Transverse colon (tissue), 4 donors: Measurements from ENCODE around the gene CCL16. TPM values are rescaled to one million over a fixed set of nuclear protein-coding genes. Genes with fewer than 3 reads are reported as not detected.

Experiments
- DNase-seq: peaks from one replicate; pipeline ENCODE4 v3.0.0-alpha.2; 2019
- H3K27ac ChIP-seq, 4 donors: fragments of 200-600 bp; sonication (generic); 2 replicates each; pipeline ENCODE4 v1.5.1; 2016 to 2018; ENCODE audit warnings: inconsistent platforms in 4 of 4
- H3K27me3 ChIP-seq: fragments of 200-600 bp; sonication (generic); 2 replicates; pipeline ENCODE4 v1.5.1; 2017; ENCODE audit warnings: inconsistent platforms
- H3K36me3 ChIP-seq, 4 donors: fragments of 200-600 bp; sonication (generic); 2 replicates each; pipeline ENCODE4 v1.5.1; 2017 to 2019; ENCODE audit warnings: inconsistent platforms in 4 of 4
- H3K4me1 ChIP-seq, 4 donors: fragments of 200-600 bp; sonication (generic); 2 replicates each; pipeline ENCODE4 v1.5.1; 2017 to 2020; ENCODE audit warnings: inconsistent platforms in 4 of 4
- H3K4me3 ChIP-seq, 4 donors: fragments of 200-600 bp; sonication (generic); 1 replicate in 1 of 4; 2 replicates in 3 of 4; pipeline versions ENCODE4 v1.5.1 to v1.6.1; 2017 to 2019; ENCODE audit warnings: inconsistent platforms in 4 of 4
- H3K9me3 ChIP-seq, 2 donors: fragments of 200-600 bp; sonication (generic); 2 replicates each; pipeline ENCODE4 v1.5.1; 2017 to 2019; ENCODE audit warnings: inconsistent platforms in 2 of 2
- EP300 ChIP-seq: sonication (generic); formaldehyde crosslinking; IDR thresholded peaks from one replicate; pipeline ENCODE4 v1.6.1; 2017; ENCODE audit warnings: antibody characterized with exemption, low read depth
- POLR2A ChIP-seq: fragments of 450-650 bp; IDR thresholded peaks from one replicate; pipeline ENCODE4 v1.6.1; 2016; ENCODE audit warnings: antibody characterized with exemption, mild to moderate bottlenecking, moderate library complexity
- POLR2AphosphoS5 ChIP-seq, 3 donors: sonication (generic); formaldehyde crosslinking; IDR thresholded peaks; one replicate each; pipeline ENCODE4 v1.6.1; 2016; ENCODE audit warnings: antibody characterized with exemption in 3 of 3
- WGBS, 2 donors: methylation state at CpG; one replicate each; pipeline ENCODE4 v1.1.5; 2018; ENCODE audit warnings: low coverage in 1 of 2; 5-methylcytosine and 5-hydroxymethylcytosine counted together
- in situ Hi-C, 4 donors: fragments of 200-750 bp; cut with MboI; loops; one replicate each; pipeline versions ENCODE4 v1.15.0 to v1.15.1; 2017; ENCODE audit warnings: low sequenced_read_pairs in 3 of 4, low pct_ligation_motif_present in 1 of 4, low pct_unique_long_range_greater_than_20kb in 1 of 4
- intact Hi-C: fragments of 100-400 bp; cut with DNase I; formaldehyde crosslinking; loops from one replicate; pipeline ENCODE4 v1.15.1; 2023; ENCODE audit warnings: low total_unique reads
- total RNA-seq, 4 donors: library from RNA; depleted of rRNA; stranded (reverse); fragments of >200 nt; gene quantifications; one replicate each; pipeline ENCODE4 v1.1.0, GENCODE V29; 2016
- TF ChIP-seq, protein P1 (sequence below), 5 experiments: fragments of 200-600 bp in 3 of 5; fragments of 450-650 bp in 2 of 5; sonication (generic) in 3 of 5; IDR thresholded peaks; 1 replicate in 2 of 5; 2 replicates in 3 of 5; pipeline ENCODE4 v1.5.1; 2016 to 2017; ENCODE audit warnings: antibody characterized with exemption in 5 of 5, inconsistent platforms in 3 of 5, mild to moderate bottlenecking in 2 of 5, moderate library complexity in 1 of 5

The CCL16 gene
- total RNA-seq, 4 donors from 2014 or later = not detected

GRCh38 chr17:36001862-36002603, 20.7 kb upstream of the CCL16 start:
- Histone ChIP-seq H3K27me3 (no peaks in the 10 kb centered on the region), H3K4me3 (peak overlapping the region in 3 of 4 donors; percentile 28 to 42 (median 32)), H3K9me3 (no peaks in the 10 kb centered on the region), H3K4me1 (peaks cover 0 to 29% (median 17%) of the 10 kb centered on the region in 4 donors), H3K27ac (peak overlapping the region; percentile 75 to 87 (median 86)), H3K36me3 (peaks cover 0 to 9% (median 3%) of the 10 kb centered on the region in 4 donors)
- DNase-seq = peak; percentile 91
- TF ChIP-seq EP300 = no peak
- TF ChIP-seq POLR2AphosphoS5 (IDR thresholded peaks at IDR 0.05) = peak in 2 of 3 donors; percentile 32 to 57
- intact Hi-C loops = no loop called here
- WGBS, 2 donors = 35 to 70% methylated on average over 2 to 6 of the region's 6 CpGs
- in situ Hi-C loops = no loop called here

DNA sequence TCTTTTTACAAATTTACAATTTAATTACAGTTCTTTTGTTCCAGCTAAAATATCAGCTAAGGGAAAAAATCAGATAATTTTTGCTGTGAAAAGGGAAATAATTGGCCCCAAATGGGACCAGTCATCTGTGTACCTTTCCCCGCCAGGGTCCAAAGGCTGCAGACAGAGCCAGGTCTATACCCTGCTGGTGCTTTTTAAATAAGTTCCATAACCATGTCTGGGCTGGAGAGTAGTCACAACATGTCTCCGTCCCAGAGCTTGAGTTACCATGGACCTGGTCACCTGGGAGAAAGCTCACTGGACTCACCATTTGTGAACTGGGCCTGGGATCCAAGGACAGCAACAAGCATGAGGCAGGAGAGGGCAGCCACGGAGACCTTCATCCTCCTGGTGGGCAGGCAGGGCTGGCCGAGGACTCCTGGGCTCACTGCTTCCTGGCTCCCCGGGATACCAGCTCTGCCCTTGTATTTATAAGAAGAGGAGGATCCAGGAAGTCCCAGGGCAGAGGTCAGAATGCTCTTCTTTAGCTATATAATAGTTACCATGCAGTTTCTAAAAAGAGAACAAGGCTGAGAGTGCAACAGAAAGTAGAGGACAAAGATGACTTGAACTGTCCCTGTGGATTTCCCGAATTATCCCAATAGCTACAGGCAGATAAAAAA, 19.9 kb upstream of the CCL16 start, which contains the start of gene CCL15:
TSS of gene CCL15 (minus strand) at position 444 of the 662 bp plus-strand sequence. CDS start at position 383, 61 bp downstream.
- WGBS, 2 donors = 34 to 38% methylated on average over 1 to 6 of the region's 6 CpGs
- Histone ChIP-seq H3K27ac (peak within 1 kb of the TSS; percentile 75 to 87 (median 86)), H3K4me3 (peak within 1 kb of the TSS in 3 of 4 donors; percentile 28 to 42 (median 32)), H3K36me3 (peaks cover 0 to 10% (median 3%) of the 10 kb centered on the region in 4 donors), H3K4me1 (peaks cover 0 to 29% (median 17%) of the 10 kb centered on the region in 4 donors), H3K27me3 (no peaks in the 10 kb centered on the region), H3K9me3 (no peaks in the 10 kb centered on the region)
- in situ Hi-C loops = no loop called here
- DNase-seq = peak; percentile 64
- intact Hi-C loops = no loop called here
- TF ChIP-seq POLR2A (peak; percentile 89), EP300 (no peak), POLR2AphosphoS5 (IDR thresholded peaks at IDR 0.05) (peak in 2 of 3 donors; percentile 72 to 80)
- TF ChIP-seq, protein P1, sequence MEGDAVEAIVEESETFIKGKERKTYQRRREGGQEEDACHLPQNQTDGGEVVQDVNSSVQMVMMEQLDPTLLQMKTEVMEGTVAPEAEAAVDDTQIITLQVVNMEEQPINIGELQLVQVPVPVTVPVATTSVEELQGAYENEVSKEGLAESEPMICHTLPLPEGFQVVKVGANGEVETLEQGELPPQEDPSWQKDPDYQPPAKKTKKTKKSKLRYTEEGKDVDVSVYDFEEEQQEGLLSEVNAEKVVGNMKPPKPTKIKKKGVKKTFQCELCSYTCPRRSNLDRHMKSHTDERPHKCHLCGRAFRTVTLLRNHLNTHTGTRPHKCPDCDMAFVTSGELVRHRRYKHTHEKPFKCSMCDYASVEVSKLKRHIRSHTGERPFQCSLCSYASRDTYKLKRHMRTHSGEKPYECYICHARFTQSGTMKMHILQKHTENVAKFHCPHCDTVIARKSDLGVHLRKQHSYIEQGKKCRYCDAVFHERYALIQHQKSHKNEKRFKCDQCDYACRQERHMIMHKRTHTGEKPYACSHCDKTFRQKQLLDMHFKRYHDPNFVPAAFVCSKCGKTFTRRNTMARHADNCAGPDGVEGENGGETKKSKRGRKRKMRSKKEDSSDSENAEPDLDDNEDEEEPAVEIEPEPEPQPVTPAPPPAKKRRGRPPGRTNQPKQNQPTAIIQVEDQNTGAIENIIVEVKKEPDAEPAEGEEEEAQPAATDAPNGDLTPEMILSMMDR (IDR thresholded peaks at IDR 0.05) = peak in 1 of 5 experiments; percentile 40

- in situ Hi-C loops = no loop called here
- Histone ChIP-seq H3K27ac (peak overlapping the region; percentile 75 to 87 (median 86)), H3K4me3 (peak overlapping the region in 3 of 4 donors; percentile 28 to 42 (median 32)), H3K4me1 (peaks cover 0 to 29% (median 17%) of the 10 kb centered on the region in 4 donors), H3K36me3 (peaks cover 0 to 10% (median 4%) of the 10 kb centered on the region in 4 donors), H3K27me3 (no peaks in the 10 kb centered on the region), H3K9me3 (no peaks in the 10 kb centered on the region)
- intact Hi-C loops = no loop called here
- TF ChIP-seq EP300 = no peak
- TF ChIP-seq, protein P1 (IDR thresholded peaks at IDR 0.05) = no peak
- TF ChIP-seq POLR2A = no peak
- TF ChIP-seq POLR2AphosphoS5 (IDR thresholded peaks at IDR 0.05) = peak in 1 of 3 donors; percentile 34
- DNase-seq = peak; percentile 51
- WGBS, 2 donors = 37 to 53% methylated on average over 5 to 6 of the region's 6 CpGs
Observed at GRCh38 chr17:36000732-36001109, 19.4 kb upstream of the CCL16 start.

DNA sequence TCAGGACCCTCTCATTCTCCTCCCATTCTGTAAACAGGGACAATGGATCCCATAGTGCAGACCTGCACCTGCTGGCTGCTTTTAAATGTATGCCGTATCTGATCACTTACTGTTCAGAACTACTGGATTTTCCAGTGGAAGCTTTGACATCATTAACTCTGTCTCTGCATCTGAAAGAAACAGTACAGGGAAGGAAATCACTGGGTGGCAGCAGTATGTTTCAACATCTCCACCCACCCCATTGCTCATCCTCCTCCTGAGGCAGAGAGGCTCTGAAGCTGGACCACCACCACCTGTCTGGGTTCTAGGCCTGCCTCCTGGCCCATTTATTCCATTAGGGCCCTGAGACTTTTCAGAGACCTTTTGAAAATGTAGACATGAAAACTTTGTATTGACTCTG, 17.5 kb upstream of the CCL16 start:
- 50 to 88% methylated on average over 1 of the region's 1 CpG for WGBS, 2 donors
- intact Hi-C loops = no loop called here
- in situ Hi-C loops = no loop called here
- H3K4me3 ChIP-seq = no peak overlapping the region
- H3K4me1 ChIP-seq = peaks cover 0 to 15% (median 10%) of the 10 kb centered on the region in 4 donors
- no peaks in the 10 kb centered on the region for H3K27me3 ChIP-seq
- no peak for TF ChIP-seq POLR2AphosphoS5 (IDR thresholded peaks at IDR 0.05)
- no peak for TF ChIP-seq EP300
- TF ChIP-seq, protein P1 (IDR thresholded peaks at IDR 0.05) = no peak
- TF ChIP-seq POLR2A = no peak
- peaks cover 0 to 10% (median 4%) of the 10 kb centered on the region in 4 donors for H3K36me3 ChIP-seq
- no peak overlapping the region for H3K27ac ChIP-seq
- DNase-seq = no peak
- no peaks in the 10 kb centered on the region for H3K9me3 ChIP-seq
